ENCODE results near the gene ESYT1.

The ESYT1 gene

DNA sequence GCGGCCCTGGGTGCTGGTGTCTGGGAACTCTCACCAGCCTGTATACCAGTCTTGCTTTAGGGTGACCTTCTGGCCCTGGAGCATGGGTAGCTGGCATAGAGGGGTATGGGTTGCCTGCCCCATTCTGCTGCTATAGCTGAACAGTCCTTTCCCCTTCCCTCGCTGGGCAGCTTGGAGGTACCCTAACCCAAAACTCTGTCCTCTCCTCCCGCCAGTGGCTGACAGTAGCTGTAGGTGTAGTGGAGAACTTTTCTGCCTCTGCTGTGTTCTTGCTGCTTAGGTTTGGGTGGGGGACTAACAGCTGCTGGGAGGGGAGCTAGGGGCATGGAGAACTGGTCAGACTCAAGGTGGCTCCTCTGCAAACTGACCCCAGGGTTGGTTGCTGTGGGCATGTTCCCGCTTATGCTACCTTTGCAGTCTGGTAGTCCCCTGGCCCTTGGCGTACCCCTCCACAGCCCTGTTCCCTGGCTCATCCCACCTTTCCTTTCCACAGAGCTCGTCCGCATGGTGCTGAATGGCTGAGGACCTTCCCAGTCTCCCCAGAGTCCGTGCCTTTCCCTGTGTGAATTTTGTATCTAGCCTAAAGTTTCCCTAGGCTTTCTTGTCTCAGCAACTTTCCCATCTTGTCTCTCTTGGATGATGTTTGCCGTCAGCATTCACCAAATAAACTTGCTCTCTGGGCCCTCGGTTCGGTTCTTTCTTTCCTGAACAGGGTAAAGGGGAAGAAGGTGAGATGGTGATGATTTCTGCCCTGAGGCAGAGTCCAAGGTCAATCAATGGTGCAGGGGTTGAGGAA lies 33.0 kb downstream of the ESYT1 start:
- no peak for TF ChIP-seq CTCF (IDR thresholded peaks at IDR 0.05; ENCODE audit: insufficient read depth, low read length, poor library complexity, severe bottlenecking)
- Histone ChIP-seq H3K27me3 (replicated peaks; ENCODE audit: control insufficient read depth, insufficient read depth, low read length) (no peaks in the 10 kb centered on the region), H3K4me3 (replicated peaks; ENCODE audit: low read depth, low read length) (peak overlapping the region; percentile 91), H3K36me3 (ENCODE audit: control insufficient read depth, insufficient read depth, low read length) (peaks cover 37% of the 10 kb centered on the region)
- DNase-seq (ENCODE audit: extremely low read depth, insufficient read length) = no peak

DNA sequence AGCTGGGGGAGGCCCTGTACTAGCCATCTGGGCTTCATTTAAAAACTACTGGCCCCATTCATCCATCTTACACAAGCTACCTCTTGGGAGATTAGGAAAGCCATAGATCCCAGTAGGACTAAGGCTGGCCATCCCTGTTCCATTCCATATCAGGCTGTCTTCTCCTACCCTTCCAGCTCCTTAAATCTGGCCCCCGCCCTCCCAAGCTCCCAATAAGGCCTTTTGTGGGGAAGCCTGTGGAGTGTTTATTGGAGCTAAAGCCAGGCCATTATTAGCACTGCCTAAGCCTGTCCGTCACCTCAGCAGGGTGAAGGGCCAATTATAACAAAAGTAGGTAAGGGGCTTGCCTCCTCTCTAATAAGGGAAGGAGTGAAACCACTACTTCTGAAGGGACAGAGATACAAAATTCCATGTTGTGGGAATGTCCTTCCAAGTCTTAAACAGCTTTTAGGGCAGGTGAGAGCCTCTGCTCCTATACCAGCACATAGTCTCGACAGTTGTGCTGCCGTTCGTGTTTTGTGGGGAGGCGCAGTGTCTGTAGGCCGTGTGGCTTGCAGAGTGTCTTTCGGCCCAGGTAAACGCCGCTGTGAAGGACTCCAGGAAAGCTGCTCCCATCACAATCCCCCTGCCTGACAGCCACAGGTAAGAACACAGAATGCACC lies 33.8 kb downstream of the ESYT1 start:
- DNase-seq (ENCODE audit: extremely low read depth, insufficient read length) = no peak
- Histone ChIP-seq H3K4me3 (replicated peaks; ENCODE audit: low read depth, low read length) (no peak overlapping the region), H3K36me3 (ENCODE audit: control insufficient read depth, insufficient read depth, low read length) (peaks cover 37% of the 10 kb centered on the region), H3K27me3 (replicated peaks; ENCODE audit: control insufficient read depth, insufficient read depth, low read length) (no peaks in the 10 kb centered on the region)
- no peak for TF ChIP-seq CTCF (IDR thresholded peaks at IDR 0.05; ENCODE audit: insufficient read depth, low read length, poor library complexity, severe bottlenecking)

GRCh38 chr12:56162468-56163290 lies 34.6 kb downstream of the ESYT1 start:
- TF ChIP-seq CTCF (IDR thresholded peaks at IDR 0.05; ENCODE audit: insufficient read depth, low read length, poor library complexity, severe bottlenecking) = no peak
- Histone ChIP-seq H3K4me3 (replicated peaks; ENCODE audit: low read depth, low read length) (no peak overlapping the region), H3K27me3 (replicated peaks; ENCODE audit: control insufficient read depth, insufficient read depth, low read length) (no peaks in the 10 kb centered on the region), H3K36me3 (ENCODE audit: control insufficient read depth, insufficient read depth, low read length) (peaks cover 40% of the 10 kb centered on the region)
- no peak for DNase-seq (ENCODE audit: extremely low read depth, insufficient read length)

DNA sequence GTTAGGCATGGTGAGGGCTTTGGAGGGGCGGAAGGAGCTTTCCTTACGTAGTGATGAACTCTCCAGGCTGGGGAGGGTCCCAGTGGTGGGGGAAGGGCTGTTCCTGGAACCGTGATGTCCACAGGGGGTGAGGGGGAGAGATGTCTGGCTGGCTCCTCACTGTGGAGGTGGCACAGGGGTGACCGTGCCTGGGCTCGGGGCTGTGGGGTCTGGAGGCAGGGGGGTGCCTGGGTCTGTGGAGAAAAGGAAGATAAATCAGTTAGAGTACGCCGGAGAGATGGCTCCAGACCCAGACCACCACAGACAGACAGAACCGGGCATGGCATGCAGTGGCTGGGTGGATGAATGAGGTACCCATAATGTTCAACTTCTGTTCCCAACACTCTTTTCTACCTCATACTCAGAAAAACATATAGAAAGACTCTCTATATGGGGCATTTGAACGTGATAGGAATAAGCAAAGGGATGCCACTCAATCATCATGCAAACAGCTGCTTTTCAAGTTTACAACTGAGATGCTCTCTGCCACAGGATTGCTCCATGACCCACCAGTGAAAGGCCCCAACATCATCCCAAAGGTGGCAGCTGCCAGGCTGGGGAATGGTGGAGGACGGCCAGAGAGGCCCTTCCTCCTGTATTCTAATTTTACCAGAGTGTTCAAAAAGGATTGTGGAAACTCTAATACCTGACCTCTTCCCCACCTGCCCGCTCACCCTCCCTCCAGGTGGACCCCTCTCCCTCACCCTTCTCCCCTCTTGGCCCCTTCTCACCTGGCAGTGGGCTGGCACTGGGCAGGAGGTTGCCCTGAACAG lies 35.7 kb downstream of the ESYT1 start:
- TF ChIP-seq CTCF (IDR thresholded peaks at IDR 0.05; ENCODE audit: insufficient read depth, low read length, poor library complexity, severe bottlenecking) = no peak
- DNase-seq (ENCODE audit: extremely low read depth, insufficient read length) = no peak
- H3K36me3 ChIP-seq (ENCODE audit: control insufficient read depth, insufficient read depth, low read length) = peaks cover 42% of the 10 kb centered on the region
- no peaks in the 10 kb centered on the region for H3K27me3 ChIP-seq (replicated peaks; ENCODE audit: control insufficient read depth, insufficient read depth, low read length)
- no peak overlapping the region for H3K4me3 ChIP-seq (replicated peaks; ENCODE audit: low read depth, low read length)

- no peak for TF ChIP-seq CTCF (IDR thresholded peaks at IDR 0.05; ENCODE audit: insufficient read depth, low read length, poor library complexity, severe bottlenecking)
- Histone ChIP-seq H3K36me3 (ENCODE audit: control insufficient read depth, insufficient read depth, low read length) (peaks cover 42% of the 10 kb centered on the region), H3K4me3 (replicated peaks; ENCODE audit: low read depth, low read length) (no peak overlapping the region), H3K27me3 (replicated peaks; ENCODE audit: control insufficient read depth, insufficient read depth, low read length) (no peaks in the 10 kb centered on the region)
- DNase-seq (ENCODE audit: extremely low read depth, insufficient read length) = no peak
These were observed 36.3 kb downstream of the ESYT1 start for GRCh38 chr12:56164345-56164729.

Measured in GM06990 (cell line).